Aorta (tissue), 5 donors: Measurements from ENCODE around the gene NDST4. TPM values are rescaled to one million over a fixed set of nuclear protein-coding genes. Genes with fewer than 3 reads are reported as not detected.

Experiments used
- ATAC-seq: fragments of 200-7000 bp; cut with Tn5 transposase; one replicate; pipeline ENCODE4 v1.9.1; 2022; ENCODE audit warnings: moderate library complexity; ENCODE audit not compliant: low FRiP score
- DNase-seq, 2 donors: peaks; one replicate each; pipeline ENCODE4 v3.0.0-alpha.2; 2020
- H3K27ac ChIP-seq, 2 donors: one replicate each; pipeline ENCODE4 v1.5.1; 2013; ENCODE audit warnings: low read length in 2 of 2, mild to moderate bottlenecking in 2 of 2, moderate library complexity in 2 of 2, control low read depth in 1 of 2, inconsistent platforms in 1 of 2, low read depth in 1 of 2
- H3K27me3 ChIP-seq, 2 donors: one replicate each; pipeline ENCODE4 v1.6.1; 2013; ENCODE audit warnings: control low read depth in 1 of 2, low read length in 1 of 2, mild to moderate bottlenecking in 1 of 2, moderate library complexity in 1 of 2; ENCODE audit not compliant: insufficient read depth in 2 of 2, control insufficient read depth in 1 of 2
- H3K36me3 ChIP-seq, 2 donors: one replicate each; pipeline ENCODE4 v1.6.1; 2013; ENCODE audit warnings: control low read depth in 1 of 2, low read length in 1 of 2, mild to moderate bottlenecking in 1 of 2; ENCODE audit not compliant: insufficient read depth in 2 of 2, control insufficient read depth in 1 of 2
- H3K4me1 ChIP-seq, 2 donors: one replicate each; pipeline ENCODE4 v1.6.1; 2013; ENCODE audit warnings: low read length in 2 of 2, control low read depth in 1 of 2, mild to moderate bottlenecking in 1 of 2, moderate library complexity in 1 of 2; ENCODE audit not compliant: insufficient read depth in 2 of 2, control insufficient read depth in 1 of 2
- H3K4me3 ChIP-seq, 2 donors: one replicate each; pipeline ENCODE4 v1.5.1; 2013; ENCODE audit warnings: low read length in 2 of 2, control low read depth in 1 of 2, mild to moderate bottlenecking in 1 of 2
- H3K9me3 ChIP-seq: one replicate; pipeline ENCODE4 v1.6.1; 2013; ENCODE audit warnings: mild to moderate bottlenecking, low read length; ENCODE audit not compliant: control insufficient read depth
- WGBS, 2 donors: extraction: QIAGEN DNeasy Blood & Tissue Kit; methylation state at CpG; one replicate each; pipeline ENCODE4 v1.1.7; 2013; 5-methylcytosine and 5-hydroxymethylcytosine counted together
- intact Hi-C, 2 donors: fragments of 100-400 bp; cut with DNase I; formaldehyde crosslinking; loops; one replicate each; pipeline versions ENCODE4 v1.14.2 to v1.15.0; 2022
- polyA plus RNA-seq, 2 donors: library from polyadenylated mRNA; stranded (reverse); fragments of 200-250 nt; gene quantifications; one replicate each; pipeline ENCODE4 v1.2.3, GENCODE V29; 2013
- total RNA-seq, 2 donors: library from RNA; stranded (reverse); fragmentation: NEBNext Ultra II Directional; extraction: Animal tissue kit (Norgen Biotek cat#: 25700); gene quantifications; one replicate each; pipeline ENCODE4 v1.2.1, GENCODE V29; 2021
- donor health status: healthy with polysubstance abuse.
- donor health status: Bipolar disorder and iron deficiency.
- donor health status: DM: no; HTN: no; CAD: no.
- donor health status: DM: no; HTN: no; CAD: no.
- donor health status: DM: yes; HTN: yes; CAD: no.

Gene NDST4
- total and polyA plus RNA-seq, 4 donors: not detected

GRCh38 chr4:114905017-114905416 is 208.4 kb downstream of the NDST4 start:
- no peak overlapping the region for H3K27ac ChIP-seq
- no peaks in the 10 kb centered on the region for H3K27me3 ChIP-seq
- no peaks in the 10 kb centered on the region for H3K36me3 ChIP-seq
- no peak for DNase-seq
- no peak for ATAC-seq
- no peaks in the 10 kb centered on the region for H3K9me3 ChIP-seq
- H3K4me1 ChIP-seq: no peaks in the 10 kb centered on the region
- intact Hi-C loops: no loop called here
- no peak overlapping the region for H3K4me3 ChIP-seq

GRCh38 chr4:114900934-114901333 is 212.5 kb downstream of the NDST4 start:
- H3K36me3 ChIP-seq: no peaks in the 10 kb centered on the region
- no peaks in the 10 kb centered on the region for H3K4me1 ChIP-seq
- H3K27ac ChIP-seq: no peak overlapping the region
- intact Hi-C loops: no loop called here
- no peaks in the 10 kb centered on the region for H3K27me3 ChIP-seq
- no peak for DNase-seq
- 61 to 75% methylated on average over 4 of the region's 4 CpGs for WGBS, 2 donors
- no peaks in the 10 kb centered on the region for H3K9me3 ChIP-seq
- no peak overlapping the region for H3K4me3 ChIP-seq
- no peak for ATAC-seq

- DNase-seq: no peak
- Histone ChIP-seq H3K4me1 (no peaks in the 10 kb centered on the region), H3K4me3 (no peak overlapping the region), H3K36me3 (no peaks in the 10 kb centered on the region), H3K27ac (no peak overlapping the region), H3K9me3 (no peaks in the 10 kb centered on the region), H3K27me3 (no peaks in the 10 kb centered on the region)
- 53 to 66% methylated on average over 1 of the region's 1 CpG for WGBS, 2 donors
- ATAC-seq: no peak
- intact Hi-C loops: no loop called here
Measured at GRCh38 chr4:114890773-114891172, 222.6 kb downstream of the NDST4 start.

- 60 to 63% methylated on average over 2 of the region's 2 CpGs for WGBS, 2 donors
- H3K4me1 ChIP-seq: no peaks in the 10 kb centered on the region
- H3K9me3 ChIP-seq: no peaks in the 10 kb centered on the region
- no peak overlapping the region for H3K4me3 ChIP-seq
- no peaks in the 10 kb centered on the region for H3K27me3 ChIP-seq
- no peak for ATAC-seq
- no peaks in the 10 kb centered on the region for H3K36me3 ChIP-seq
- H3K27ac ChIP-seq: no peak overlapping the region
- DNase-seq: no peak
- intact Hi-C loops: no loop called here
Measured at GRCh38 chr4:114886761-114887160, 226.7 kb downstream of the NDST4 start.

GRCh38 chr4:114883641-114884040 is 229.8 kb downstream of the NDST4 start:
- no peak for DNase-seq
- ATAC-seq: no peak
- no peak overlapping the region for H3K27ac ChIP-seq
- intact Hi-C loops: no loop called here
- H3K4me3 ChIP-seq: no peak overlapping the region
- H3K27me3 ChIP-seq: peaks cover 0 to 1% of the 10 kb centered on the region in 2 donors
- 92 to 94% methylated on average over 5 of the region's 5 CpGs for WGBS, 2 donors
- no peaks in the 10 kb centered on the region for H3K4me1 ChIP-seq
- no peaks in the 10 kb centered on the region for H3K9me3 ChIP-seq
- no peaks in the 10 kb centered on the region for H3K36me3 ChIP-seq

- Histone ChIP-seq H3K4me3 (no peak overlapping the region), H3K27me3 (peaks cover 0 to 1% of the 10 kb centered on the region in 2 donors), H3K27ac (no peak overlapping the region), H3K4me1 (no peaks in the 10 kb centered on the region), H3K9me3 (no peaks in the 10 kb centered on the region), H3K36me3 (no peaks in the 10 kb centered on the region)
- WGBS, 2 donors: 56 to 61% methylated on average over 3 of the region's 3 CpGs
- ATAC-seq (no peak), DNase-seq (no peak)
- intact Hi-C loops: no loop called here
Measured at GRCh38 chr4:114879916-114880669, 233.3 kb downstream of the NDST4 start.

- Histone ChIP-seq H3K36me3 (no peaks in the 10 kb centered on the region), H3K4me3 (no peak overlapping the region), H3K9me3 (no peaks in the 10 kb centered on the region), H3K27ac (no peak overlapping the region), H3K27me3 (peaks cover 0 to 1% of the 10 kb centered on the region in 2 donors), H3K4me1 (no peaks in the 10 kb centered on the region)
- intact Hi-C loops: no loop called here
- no peak for DNase-seq
- ATAC-seq: no peak
Measured at GRCh38 chr4:114875630-114876029, 237.8 kb downstream of the NDST4 start.

- intact Hi-C loops: no loop called here
- H3K4me3 ChIP-seq: no peak overlapping the region
- ATAC-seq: no peak
Measured at GRCh38 chr4:114874321-114874720, 239.1 kb downstream of the NDST4 start.

GRCh38 chr4:114870987-114871386 is 242.4 kb downstream of the NDST4 start:
- H3K9me3 ChIP-seq: no peaks in the 10 kb centered on the region
- no peaks in the 10 kb centered on the region for H3K27me3 ChIP-seq
- H3K4me1 ChIP-seq: no peaks in the 10 kb centered on the region
- DNase-seq: no peak
- H3K27ac ChIP-seq: no peak overlapping the region
- no peaks in the 10 kb centered on the region for H3K36me3 ChIP-seq
- WGBS, 2 donors: 41 to 50% methylated on average over 1 of the region's 1 CpG
- H3K4me3 ChIP-seq: no peak overlapping the region
- no peak for ATAC-seq
- intact Hi-C loops: no loop called here

More at GRCh38 chr4:114874321-114874720, 239.1 kb downstream of the NDST4 start:
- Histone ChIP-seq H3K4me1 (no peaks in the 10 kb centered on the region), H3K36me3 (no peaks in the 10 kb centered on the region), H3K27ac (no peak overlapping the region), H3K27me3 (peaks cover 0 to 1% of the 10 kb centered on the region in 2 donors), H3K9me3 (no peaks in the 10 kb centered on the region)
- DNase-seq: no peak
- 89 to 95% methylated on average over 1 of the region's 1 CpG for WGBS, 2 donors
